GM12892 (cell line): ENCODE results near the gene PADI2.

Experiments used
- POLR2A ChIP-seq: IDR thresholded peaks from 2 replicates; pipeline ENCODE4 v1.6.1; 2011; ENCODE audit warnings: low read depth, low read length, control low read depth
- POLR2AphosphoS5 ChIP-seq: IDR thresholded peaks from 2 replicates; pipeline ENCODE4 v1.6.1; 2011; ENCODE audit warnings: low read depth, low read length, control low read depth
- TAF1 ChIP-seq: IDR thresholded peaks from 2 replicates; pipeline ENCODE4 v1.6.1; 2011; ENCODE audit warnings: low read depth, mild to moderate bottlenecking, control low read depth, low read length, borderline replicate concordance

- no peak for TF ChIP-seq POLR2AphosphoS5
- no peak for TF ChIP-seq POLR2A
- no peak for TF ChIP-seq TAF1
These were observed 101.8 kb downstream of the PADI2 start for GRCh38 chr1:17017435-17017834.
